H1 (cell line): ENCODE measurements around the gene BOK. TPM values are rescaled to one million over a fixed set of nuclear protein-coding genes. Genes with fewer than 3 reads are reported as not detected.

Experiments used
- ATF2 ChIP-seq: IDR thresholded peaks from 2 replicates; pipeline ENCODE4 v1.6.1; 2012; ENCODE audit warnings: low read length, inconsistent platforms
- ATF3 ChIP-seq: IDR thresholded peaks from 2 replicates; pipeline ENCODE4 v1.6.1; 2011; ENCODE audit warnings: low read depth, mild to moderate bottlenecking, low read length; ENCODE audit not compliant: insufficient read depth
- CEBPB ChIP-seq: IDR thresholded peaks from 2 replicates; pipeline ENCODE4 v1.6.1; 2012; ENCODE audit warnings: low read depth, low read length
- CREB1 ChIP-seq: IDR thresholded peaks from 2 replicates; pipeline ENCODE4 v1.6.1; 2012; ENCODE audit warnings: inconsistent platforms
- E2F6 ChIP-seq: IDR thresholded peaks from 2 replicates; pipeline ENCODE4 v1.6.1; 2012; ENCODE audit warnings: inconsistent platforms
- EP300 ChIP-seq, 2 experiments: IDR thresholded peaks; 1 replicate in 1 of 2; 2 replicates in 1 of 2; pipeline ENCODE4 v1.6.1; 2011 to 2012; ENCODE audit warnings: low read depth in 2 of 2, low read length in 2 of 2, mild to moderate bottlenecking in 2 of 2, borderline replicate concordance in 1 of 2, inconsistent platforms in 1 of 2, moderate library complexity in 1 of 2
- GABPA ChIP-seq: IDR thresholded peaks from 2 replicates; pipeline ENCODE4 v1.6.1; 2011; ENCODE audit warnings: mild to moderate bottlenecking, low read length, moderate library complexity, borderline replicate concordance; ENCODE audit not compliant: insufficient read depth
- KDM1A ChIP-seq: fragments of 200-600, 300-600 bp; sonication (generic); IDR thresholded peaks from 2 replicates; pipeline ENCODE4 v1.7.1; 2016; ENCODE audit warnings: mild to moderate bottlenecking, low read length, borderline replicate concordance
- KDM5A ChIP-seq: fragments of 200-600 bp; IDR thresholded peaks from 2 replicates; pipeline ENCODE4 v1.7.1; 2012; ENCODE audit warnings: mild to moderate bottlenecking, low read length, inconsistent platforms, mixed read lengths
- MAFK ChIP-seq: IDR thresholded peaks from 2 replicates; pipeline ENCODE4 v1.6.1; 2012; ENCODE audit warnings: low read depth, mild to moderate bottlenecking, improper control_type of control experiment, low read length
- POLR2AphosphoS5 ChIP-seq: IDR thresholded peaks from 2 replicates; pipeline ENCODE4 v1.6.1; 2011; ENCODE audit warnings: low read depth, low read length
- POU5F1 ChIP-seq: IDR thresholded peaks from 2 replicates; pipeline ENCODE4 v1.6.1; 2011; ENCODE audit warnings: low read depth, mild to moderate bottlenecking, low read length, moderate library complexity
- RNF2 ChIP-seq: fragments of 200-900, 300-1000 bp; sonication (generic); IDR thresholded peaks from 2 replicates; pipeline ENCODE4 v1.7.1; 2016; ENCODE audit warnings: borderline replicate concordance, low read depth, mild to moderate bottlenecking, antibody characterized with exemption, low read length; ENCODE audit not compliant: poor library complexity, severe bottlenecking; ENCODE audit errors: missing control alignments
- SIN3A ChIP-seq, 2 experiments: IDR thresholded peaks in 1 of 2; conservative IDR thresholded peaks in 1 of 2; 2 replicates each; pipeline ENCODE4 v1.6.1; 2011 to 2012; ENCODE audit warnings: low read length in 2 of 2, improper control_type of control experiment in 1 of 2, low read depth in 1 of 2, mild to moderate bottlenecking in 1 of 2
- SIRT6 ChIP-seq: IDR thresholded peaks from one replicate; pipeline ENCODE4 v1.7.1; 2012; ENCODE audit warnings: low read length, inconsistent platforms
- SUZ12 ChIP-seq: fragments of 200-600 bp; sonication (generic); IDR thresholded peaks from 2 replicates; pipeline ENCODE4 v1.6.1; 2012; ENCODE audit warnings: mild to moderate bottlenecking, inconsistent platforms, low read length, moderate library complexity, mixed read lengths
- TCF12 ChIP-seq: IDR thresholded peaks from 2 replicates; pipeline ENCODE4 v1.6.1; 2011; ENCODE audit warnings: low read depth, mild to moderate bottlenecking, low read length
- TEAD4 ChIP-seq: IDR thresholded peaks from 2 replicates; pipeline ENCODE4 v1.6.1; 2012; ENCODE audit warnings: low read depth, low read length, inconsistent platforms, mixed read lengths
- USF2 ChIP-seq: IDR thresholded peaks from 2 replicates; pipeline ENCODE4 v1.6.1; 2011; ENCODE audit warnings: low read length, improper control_type of control experiment
- YY1 ChIP-seq: IDR thresholded peaks from 2 replicates; pipeline ENCODE4 v1.6.1; 2011; ENCODE audit warnings: low read depth, mild to moderate bottlenecking, low read length
- polyA plus RNA-seq, 7 experiments: library from polyadenylated mRNA; depleted of rRNA in 3 of 7; stranded (reverse) in 5 of 7; unstranded in 2 of 7; fragments of >200 nt in 5 of 7; fragments of 200-250 nt in 2 of 7; gene quantifications; 1 replicate in 5 of 7; 2 replicates in 1 of 7; 4 replicates in 1 of 7; pipeline versions ENCODE4 v1.2.1 to v1.2.3, GENCODE V29; 2011 to 2013; ENCODE audit warnings: missing spikeins in 2 of 7, mixed read lengths in 2 of 7
- total RNA-seq: library from RNA; stranded (reverse); fragmentation: NEBNext Ultra II Directional; extraction: Animal tissue kit (Norgen Biotek cat#: 25700); gene quantifications from 2 replicates; pipeline ENCODE4 v1.2.1, GENCODE V29; 2021

BOK gene
- total and polyA plus RNA-seq, 2 of the 8 experiments (the other 6 are each of a cell fraction or from before 2014, with no cell fraction given) = 33.7 to 37.6 TPM

- TF ChIP-seq KDM5A (no peak), CREB1 (no peak), POLR2AphosphoS5 (no peak), ATF3 (no peak), SUZ12 (no peak), EP300 (IDR thresholded peaks at IDR 0.05; ENCODE audit: borderline replicate concordance in 1 of 2, low read depth in 2 of 2, low read length in 2 of 2) (no peak), CEBPB (no peak), SIN3A (conservative IDR thresholded peaks at IDR 0.05 in 1 of 2, IDR thresholded peaks at IDR 0.05 in 1 of 2; ENCODE audit: low read depth in 1 of 2, low read length in 2 of 2) (peak in 1 of 2 experiments; percentile 59; a peak in 1 of 4 replicates), E2F6 (peak; percentile 53; the same call in 1 of the 2 replicates), MAFK (no peak), TCF12 (no peak), KDM1A (no peak), GABPA (no peak), RNF2 (no peak), SIRT6 (no peak), ATF2 (no peak), POU5F1 (no peak), USF2 (no peak), YY1 (no peak), TEAD4 (no peak)
These were observed at the start of gene BOK (continued) for GRCh38 chr2:241558532-241559322.
